NCI-H2107 treated with DMSO at 0.1 percent for 48 hours (cell line): Measurements from ENCODE around the gene KCNS1.
"Not testable (repeated sequence)": the region's sequence is repeated elsewhere in the genome, so short reads cannot be mapped to it uniquely, and the experiment has no call there.

Experiments
- DNase-seq: peaks from one replicate; lab custom pipeline; 2025; ENCODE audit not compliant: unreplicated experiment; lab: John Stamatoyannopoulos, UW

The KCNS1 gene, protein sequence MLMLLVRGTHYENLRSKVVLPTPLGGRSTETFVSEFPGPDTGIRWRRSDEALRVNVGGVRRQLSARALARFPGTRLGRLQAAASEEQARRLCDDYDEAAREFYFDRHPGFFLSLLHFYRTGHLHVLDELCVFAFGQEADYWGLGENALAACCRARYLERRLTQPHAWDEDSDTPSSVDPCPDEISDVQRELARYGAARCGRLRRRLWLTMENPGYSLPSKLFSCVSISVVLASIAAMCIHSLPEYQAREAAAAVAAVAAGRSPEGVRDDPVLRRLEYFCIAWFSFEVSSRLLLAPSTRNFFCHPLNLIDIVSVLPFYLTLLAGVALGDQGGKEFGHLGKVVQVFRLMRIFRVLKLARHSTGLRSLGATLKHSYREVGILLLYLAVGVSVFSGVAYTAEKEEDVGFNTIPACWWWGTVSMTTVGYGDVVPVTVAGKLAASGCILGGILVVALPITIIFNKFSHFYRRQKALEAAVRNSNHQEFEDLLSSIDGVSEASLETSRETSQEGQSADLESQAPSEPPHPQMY

DNA sequence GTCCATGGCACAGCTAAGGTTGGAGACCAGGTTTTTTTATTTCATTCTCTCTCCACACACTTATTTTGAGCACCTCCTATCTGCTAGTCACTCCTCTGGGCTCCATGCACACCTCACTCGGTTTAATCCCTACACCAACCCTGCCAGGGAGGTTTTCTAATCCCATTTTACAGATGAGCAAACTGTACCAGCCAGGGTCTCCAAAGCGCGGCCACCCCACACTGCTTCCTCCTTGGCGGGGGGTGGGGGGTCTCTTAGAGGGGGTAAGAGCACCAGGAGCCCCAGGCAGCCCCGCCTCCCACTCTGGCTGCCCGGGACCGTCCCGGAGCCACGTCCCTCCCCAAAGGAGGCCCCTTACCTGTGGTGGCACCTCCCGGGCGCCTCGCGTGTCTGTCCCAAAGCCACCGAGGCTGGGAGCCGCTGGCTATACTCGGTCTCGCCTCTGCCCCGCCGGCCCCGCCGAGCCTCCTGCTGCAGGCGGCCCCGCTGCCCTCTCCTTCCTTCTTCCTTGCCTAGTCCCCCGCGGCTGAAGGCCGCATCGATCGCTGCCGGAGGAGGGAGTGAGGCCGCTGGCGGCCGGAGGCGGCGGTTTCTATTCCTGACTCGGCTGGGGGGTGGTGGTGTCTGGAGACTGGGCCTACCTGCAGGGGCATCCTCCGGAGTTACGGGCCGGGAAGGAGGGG lies at the start of gene KCNS1:
TSS of gene KCNS1 (minus strand) at position 565 of the 683 bp plus-strand sequence. CDS start 1,891 bp downstream, outside the sequence.
- no peak for DNase-seq

DNA sequence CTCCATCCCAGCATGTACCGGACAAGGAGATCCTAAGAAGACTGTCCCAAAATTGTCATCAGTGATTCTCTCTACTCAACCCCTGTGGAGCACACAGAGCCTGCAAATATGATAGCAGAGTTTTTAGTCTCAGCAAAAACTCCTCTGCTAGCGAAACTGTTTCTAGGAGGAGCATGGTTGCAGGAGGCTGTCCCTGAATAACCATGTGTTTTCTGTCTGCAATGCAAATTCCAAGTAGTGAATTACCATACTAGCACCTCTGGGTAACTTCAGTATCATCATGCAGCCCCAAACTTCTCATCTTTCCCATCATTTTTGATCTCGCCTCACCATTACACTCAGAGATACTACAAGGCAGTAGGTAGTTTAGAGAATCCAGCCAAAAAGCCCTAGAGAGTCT lies 48.1 kb upstream of the KCNS1 start:
- DNase-seq, result no peak

DNA sequence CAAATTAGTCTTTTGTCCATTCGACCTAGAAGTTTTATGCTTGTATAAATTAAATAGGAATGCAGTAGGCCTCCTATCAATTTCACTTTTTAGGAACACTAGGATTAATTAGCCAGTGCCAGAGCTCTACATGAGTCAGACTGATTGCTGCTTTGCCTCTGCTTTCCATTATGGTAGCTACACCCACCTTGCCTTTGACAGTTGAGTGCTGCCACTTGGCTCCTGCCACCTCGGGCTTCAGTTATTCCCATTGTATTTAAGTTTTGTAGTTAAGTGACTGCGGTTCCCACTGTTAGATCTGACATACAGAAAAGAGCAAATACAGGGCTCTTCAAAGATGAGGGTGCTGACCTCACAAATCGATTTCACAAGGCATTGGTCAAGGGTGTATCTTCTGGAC lies 39.9 kb upstream of the KCNS1 start:
- DNase-seq, result no peak

DNA sequence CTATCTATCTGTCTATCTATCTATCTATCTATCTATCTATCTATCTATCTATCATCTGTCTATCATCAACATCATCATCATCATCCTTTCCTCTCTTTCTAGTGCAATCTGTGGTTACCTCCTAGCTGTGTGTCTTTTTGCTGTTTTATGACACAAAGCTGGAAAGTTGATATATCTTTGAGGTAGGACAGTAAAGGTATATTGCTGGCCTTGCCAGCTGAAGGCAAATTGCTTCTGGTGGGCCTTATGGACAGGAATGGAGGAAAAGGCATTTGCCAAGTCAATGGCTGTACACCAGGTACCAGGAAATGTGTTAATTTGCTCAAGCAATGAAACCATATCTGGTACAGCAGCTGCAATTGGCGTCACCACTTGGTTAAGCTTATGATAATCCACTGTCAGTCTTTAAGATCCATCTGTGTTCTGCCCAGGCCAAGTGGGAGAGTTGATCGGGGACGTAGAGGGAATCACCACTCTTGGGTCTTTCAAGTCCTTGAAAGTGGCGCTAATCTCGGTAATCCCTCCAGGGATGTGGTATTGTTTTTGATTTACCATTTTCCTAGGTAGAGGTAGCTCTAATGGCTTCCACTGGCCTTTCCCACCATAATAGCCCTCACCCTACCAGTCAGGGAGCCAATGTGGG lies 38.9 kb upstream of the KCNS1 start:
- DNase-seq, result not testable (repeated sequence)

DNA sequence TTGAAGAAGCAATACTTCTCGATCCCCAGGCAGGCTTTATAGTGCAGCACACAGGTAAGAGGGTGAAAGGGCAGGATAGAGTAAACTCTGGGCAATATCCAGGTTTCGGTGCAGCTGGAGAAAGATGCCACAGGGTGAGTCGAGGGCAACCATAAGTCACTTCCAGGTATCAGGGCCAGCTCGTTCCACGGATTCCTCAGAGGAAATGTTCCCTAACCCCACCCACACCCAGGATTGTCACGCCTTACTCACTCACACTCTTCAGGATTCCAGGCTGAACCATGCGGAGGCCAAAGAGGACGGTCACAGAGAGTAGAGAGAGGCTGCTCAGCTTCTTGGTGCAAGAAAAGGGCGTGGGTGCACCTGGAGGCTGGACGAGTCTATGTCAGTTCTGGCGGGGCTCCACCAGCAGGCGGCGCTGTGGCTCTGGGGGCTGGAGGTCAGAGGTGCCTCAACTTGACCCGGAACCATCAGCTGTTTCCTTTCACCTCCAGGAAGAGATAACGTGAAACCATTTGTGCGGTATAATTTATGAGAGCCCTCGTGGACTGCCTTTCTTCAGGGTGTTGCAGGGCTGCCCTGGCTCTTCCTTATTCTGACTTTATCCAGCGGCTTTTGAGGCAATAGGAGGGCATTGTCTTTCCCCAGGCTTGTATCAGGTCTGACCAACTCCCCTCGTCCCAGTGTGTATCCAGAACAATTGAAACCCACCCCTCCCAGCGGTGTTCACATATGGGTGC lies 37.8 kb upstream of the KCNS1 start:
- DNase-seq, result no peak

DNA sequence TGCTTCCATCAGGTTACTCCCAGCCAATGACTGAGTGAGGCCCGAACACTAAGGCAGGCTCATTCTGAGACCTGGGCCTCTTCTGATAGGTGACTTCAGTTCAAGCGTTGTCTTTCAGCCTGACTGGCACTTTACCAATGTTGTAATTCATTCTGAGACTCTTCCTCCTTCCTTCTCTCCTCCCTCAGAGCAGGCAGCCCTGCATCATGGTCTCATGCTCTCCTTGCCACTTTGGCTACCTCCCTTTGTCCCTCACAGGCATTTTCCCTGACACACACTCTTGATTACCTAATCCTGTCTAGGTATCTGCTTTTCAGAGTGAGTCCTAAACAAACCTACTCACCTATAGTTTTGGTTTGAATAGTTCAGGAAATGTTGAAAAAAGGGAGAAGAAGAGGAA lies 36.0 kb upstream of the KCNS1 start:
- DNase-seq, result no peak

DNA sequence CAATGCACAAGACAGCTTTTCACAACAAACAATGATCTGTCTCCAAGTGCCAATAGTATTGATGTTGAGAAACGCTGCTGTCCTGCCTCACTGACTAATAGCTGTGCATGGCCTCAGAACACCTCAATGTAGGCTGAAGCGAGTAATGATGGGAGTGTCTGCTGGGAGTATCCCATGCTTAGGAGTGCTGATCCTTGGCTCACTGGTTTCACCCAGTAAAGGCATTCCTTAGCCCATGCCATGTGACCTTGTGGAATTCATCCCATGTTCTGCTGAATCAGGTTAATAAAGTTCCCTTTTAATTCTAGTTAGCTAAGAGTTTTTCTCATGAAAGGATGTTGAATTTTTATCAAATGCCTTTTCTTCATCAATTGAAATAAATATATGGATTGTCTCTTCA lies 27.2 kb upstream of the KCNS1 start:
- DNase-seq, result no peak

DNA sequence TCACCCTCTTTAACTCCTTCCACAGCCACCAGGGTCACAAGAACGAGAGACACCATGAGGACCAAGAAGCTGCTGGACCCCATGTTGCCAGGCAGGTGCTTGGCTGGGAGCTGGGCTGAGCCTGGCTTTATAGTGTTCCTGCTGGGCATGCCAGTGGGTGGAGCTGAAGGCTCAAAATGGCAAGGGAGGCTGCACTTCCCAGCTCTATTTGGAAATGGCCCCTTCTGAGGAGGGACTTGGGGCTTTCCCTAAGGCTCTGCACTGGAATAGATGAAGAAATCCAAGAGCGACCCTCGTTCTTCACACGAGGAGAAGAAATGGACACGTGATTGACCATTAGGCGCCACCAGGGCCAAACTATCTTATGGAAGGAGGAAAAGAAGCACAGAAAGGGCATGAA lies 23.4 kb upstream of the KCNS1 start, which contains the start of gene WFDC12:
TSS of gene WFDC12 (minus strand) at position 101 of the 400 bp plus-strand sequence. CDS start at position 83, 18 bp downstream.
- no peak for DNase-seq

DNA sequence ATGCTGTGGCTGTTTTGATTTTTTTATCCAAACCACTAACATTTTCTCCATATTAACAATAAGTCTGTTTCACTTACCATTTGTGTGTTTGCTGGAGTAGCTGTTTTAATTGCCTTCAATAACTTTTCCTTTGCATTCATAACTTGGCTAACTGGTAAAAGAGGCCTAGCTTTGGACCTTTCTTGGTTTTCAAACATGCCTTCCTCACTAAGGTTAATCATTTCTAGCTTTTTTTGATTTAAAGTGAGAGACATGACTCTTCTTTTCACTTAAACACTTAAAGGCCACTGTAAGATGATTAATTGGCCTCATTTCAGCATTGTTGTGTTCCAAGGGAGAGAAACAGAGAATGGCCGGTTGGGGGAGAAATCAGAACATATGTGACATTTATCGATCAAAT lies 20.5 kb upstream of the KCNS1 start:
- no peak for DNase-seq

DNA sequence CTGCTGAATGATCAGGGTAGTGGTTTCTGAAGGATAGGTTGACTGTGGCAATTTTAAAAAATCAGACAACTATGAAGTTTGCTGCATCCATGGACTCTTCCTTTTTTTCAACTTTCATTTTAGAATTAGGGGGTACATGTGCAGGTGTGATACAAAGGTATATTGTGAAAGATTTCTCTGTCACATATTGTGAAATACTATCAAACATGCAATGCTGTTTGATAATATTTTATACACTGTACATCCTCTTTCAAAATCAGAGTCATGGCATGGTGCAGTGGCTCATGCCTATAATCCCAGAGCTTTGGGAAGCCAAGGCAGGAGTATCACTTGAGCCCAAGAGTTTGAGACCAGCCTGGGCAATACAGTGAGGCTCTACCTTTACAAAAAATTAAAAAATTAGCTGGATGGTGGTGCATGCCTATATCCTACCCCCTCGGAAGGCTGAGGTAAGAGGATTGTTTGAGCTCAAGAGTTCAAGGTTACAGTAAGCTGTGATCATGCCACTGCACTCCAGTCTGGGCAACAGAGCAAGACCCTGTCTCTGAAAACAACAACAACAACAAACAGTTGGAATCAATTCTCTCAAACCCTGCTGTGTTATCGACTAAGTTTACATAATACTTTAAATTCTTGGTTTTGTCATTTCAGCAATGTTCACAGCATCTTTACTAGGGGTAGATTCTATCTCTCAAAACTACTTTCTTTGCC lies 18.8 kb upstream of the KCNS1 start:
- DNase-seq, result no peak

DNA sequence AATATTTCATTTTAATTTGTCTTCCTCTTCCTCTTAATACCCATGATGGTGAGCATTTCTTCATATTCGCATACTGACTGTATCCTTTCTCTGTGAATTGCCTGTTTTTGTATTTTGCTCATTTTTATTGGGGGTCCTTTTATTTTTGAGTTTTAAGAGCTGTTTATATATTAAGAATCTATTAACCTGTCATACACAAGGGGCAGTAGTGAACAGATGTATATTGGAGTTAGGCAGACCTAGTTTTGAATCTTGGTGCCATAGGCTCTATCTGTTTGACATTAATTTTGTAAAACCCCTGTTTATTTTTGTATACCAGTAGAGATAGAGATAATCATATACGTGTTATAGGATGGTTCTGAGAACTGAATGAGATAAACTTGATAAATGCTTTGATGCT lies 17.1 kb upstream of the KCNS1 start:
- no peak for DNase-seq

DNA sequence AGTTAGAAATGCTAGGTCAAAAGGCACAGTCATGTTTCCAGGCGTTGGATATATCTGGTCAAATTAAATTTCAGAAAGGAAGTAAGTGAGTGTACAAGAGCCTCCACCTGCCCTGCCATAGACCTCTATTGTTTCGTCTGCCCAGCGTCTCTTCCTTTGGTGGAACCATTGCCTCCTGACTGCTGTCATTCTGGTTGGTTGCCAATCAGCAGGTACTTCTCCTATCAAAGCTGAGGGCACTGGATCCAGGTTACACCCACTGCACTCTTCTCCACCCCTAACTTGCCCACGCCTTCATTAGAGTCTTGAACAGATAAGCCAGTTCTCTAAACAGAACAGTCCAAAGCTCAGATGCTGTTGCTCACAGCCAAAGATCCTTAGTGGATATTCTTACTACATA lies 16.7 kb upstream of the KCNS1 start:
- no peak for DNase-seq

DNA sequence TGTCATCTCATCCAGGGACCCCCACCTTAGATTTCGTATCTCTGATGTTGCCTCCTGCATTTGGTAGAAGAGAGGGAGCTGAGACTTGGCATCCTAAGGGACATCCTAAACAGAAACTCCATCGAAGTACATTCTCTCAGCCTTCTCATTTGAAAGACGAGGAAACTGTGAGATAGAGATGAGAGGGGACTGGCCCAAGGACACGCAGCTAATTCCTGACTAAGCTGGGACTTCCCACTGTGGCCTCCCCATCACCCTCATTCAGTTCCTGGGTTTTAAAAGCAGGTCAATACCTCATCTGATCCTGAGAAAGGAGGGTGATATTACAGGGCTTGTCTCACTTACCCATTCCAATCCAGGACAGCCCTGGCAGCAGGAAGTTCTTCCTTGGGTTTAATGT lies 14.9 kb upstream of the KCNS1 start:
- DNase-seq, result no peak

DNA sequence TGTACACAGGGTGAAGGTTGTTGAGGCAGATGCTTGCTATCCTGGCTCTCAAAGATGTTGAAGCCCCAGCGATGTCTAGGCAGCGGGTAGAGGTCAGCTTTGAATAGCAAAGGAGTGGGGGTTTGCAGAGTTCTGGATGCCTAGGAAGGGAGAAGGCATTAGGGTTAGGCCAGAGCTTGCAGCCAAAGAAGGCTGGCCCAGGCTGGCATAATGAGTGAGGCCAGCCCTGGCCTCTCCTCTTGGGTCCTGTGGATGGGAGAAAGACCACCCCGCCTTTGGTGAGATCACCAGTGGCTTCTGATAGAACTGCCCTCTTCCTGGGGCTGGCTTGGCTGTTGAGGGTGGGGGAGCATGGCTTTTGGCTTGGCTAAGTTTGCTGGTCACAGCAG lies 14.5 kb upstream of the KCNS1 start:
- DNase-seq, result no peak

DNA sequence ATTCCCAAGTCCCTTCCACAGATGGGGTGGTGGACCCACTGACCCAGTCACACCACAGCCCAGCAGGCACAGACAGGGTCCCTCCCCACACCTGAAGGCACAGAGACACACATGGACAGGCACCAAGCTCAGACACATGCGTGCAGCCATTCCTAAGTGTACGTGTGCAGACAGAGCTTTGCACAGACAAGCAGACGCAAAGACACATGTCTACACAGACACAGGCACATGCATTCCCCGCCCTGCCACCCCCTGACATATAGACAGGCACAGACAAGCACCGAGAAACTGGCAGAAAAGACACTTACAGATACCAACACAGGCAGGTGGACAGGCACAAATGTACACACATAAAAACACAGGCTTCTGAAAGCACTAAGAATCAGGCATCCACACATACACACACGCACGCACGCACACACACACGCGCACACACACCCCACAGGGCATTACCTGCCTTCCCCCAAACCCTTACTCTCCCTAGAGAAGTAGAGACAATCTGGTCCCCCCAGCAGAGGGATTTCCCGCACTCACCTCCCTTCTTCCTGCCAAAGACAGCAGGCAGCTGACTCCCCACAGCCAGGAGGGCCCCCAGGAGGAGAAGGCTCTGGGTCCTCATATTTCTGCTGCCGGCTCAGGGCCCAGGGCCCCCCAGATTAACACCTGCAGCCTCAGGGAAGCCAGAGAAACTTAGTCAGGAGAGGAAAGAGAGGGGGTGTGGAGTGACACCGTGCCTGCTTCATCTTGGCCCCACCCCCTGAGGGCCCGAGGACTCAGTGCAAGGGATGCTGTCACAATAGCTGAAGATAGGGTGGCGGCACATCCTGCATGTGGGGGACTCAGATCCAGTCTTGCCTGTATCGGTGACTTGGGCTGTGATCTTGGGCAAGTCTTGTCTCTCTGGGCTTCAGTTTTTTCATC lies 13.8 kb upstream of the KCNS1 start, which contains the start of gene WFDC5:
TSS of gene WFDC5 (minus strand) at position 710 of the 921 bp plus-strand sequence. CDS start at position 619, 91 bp downstream.
- no peak for DNase-seq

DNA sequence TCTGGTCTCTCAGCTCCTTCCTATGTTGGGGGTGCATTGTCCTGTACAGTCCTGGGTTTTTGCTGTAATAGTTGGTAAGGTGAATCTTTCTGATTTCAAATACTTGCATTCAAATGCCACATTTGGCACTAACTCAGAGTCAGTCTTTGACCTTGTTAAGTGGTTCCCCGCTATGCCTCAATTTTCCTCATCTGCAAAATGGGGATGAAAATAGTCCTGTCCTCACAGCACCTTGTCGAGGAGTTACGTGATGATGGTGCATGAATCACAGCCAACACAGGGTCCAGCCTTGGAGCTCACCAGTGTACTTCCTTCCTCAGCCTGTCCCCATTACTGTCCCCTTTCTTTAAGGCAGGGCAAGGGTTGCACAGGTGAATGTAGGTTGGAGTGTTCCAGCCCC lies 12.9 kb upstream of the KCNS1 start:
- DNase-seq, result no peak

DNA sequence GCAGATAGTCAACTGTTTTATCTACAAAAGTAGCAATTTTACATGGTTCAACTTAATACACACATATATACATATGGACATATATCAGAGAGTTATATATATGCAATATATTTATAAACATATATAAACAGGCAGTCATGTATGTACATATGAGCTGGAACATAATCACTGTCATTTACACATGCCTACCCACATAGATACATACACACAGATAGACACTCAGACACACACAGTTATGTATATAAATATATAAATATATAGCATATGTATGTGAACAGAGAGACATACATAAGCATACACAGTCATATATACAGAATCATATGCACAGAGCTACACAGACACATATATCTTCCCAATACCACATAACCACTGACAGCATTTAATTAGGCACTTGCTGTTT lies 11.8 kb upstream of the KCNS1 start:
- DNase-seq, result no peak

DNA sequence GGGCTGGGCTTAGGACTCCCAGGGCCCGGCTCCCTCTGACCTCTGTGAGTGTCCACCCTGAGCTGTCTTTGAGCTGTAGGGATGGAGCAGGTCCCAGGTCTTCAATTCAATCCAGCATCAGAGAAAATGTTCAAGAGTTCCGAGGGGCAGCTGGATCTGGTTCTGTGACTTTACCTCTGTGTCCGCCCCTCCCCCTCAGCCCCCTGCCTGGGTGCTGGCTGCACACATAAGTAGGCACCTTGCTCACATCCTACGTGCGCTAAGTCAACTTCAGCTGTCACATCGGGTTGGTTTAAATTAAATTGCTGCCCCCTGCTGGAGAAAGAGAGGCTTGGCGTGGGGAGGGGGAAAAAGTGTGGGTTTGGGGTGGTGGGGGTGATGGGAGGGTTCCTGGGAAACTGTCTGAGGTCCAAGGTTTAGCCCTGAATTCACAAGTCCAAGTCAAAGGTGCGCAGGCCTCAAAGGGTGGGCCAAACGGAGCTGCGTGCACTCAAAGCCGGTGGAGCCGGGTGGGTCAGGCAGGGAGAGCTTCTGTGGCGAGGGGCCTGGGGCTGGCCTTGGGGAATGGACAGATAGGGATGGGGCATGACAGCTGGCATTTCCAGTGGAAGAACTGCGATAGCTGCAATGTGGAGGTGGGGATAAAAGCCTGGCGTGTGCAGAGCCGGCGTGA lies 11.0 kb upstream of the KCNS1 start:
- no peak for DNase-seq

DNA sequence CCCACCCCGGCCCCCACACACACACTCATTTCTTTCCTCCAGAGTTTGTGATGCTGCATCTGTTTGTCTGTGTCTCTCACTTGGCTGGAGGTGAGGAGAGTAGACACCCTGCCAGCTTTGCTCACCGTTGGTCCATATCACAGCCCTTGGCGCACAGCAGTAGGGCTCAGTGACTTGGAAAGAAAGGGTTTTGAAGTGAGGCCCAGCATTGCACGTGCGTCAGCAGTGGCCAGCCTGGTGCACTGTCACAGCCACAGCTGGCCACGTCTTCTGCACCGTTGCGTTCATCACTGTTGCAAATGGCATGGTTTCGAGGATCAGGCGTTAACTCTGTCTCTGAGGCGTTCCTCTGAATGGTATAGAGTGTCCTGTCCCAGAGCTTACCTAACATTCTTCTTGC lies 10.4 kb upstream of the KCNS1 start:
- no peak for DNase-seq
